ENCODE results near the gene TXNL1. TPM values are rescaled to one million over a fixed set of nuclear protein-coding genes. Genes with fewer than 3 reads are reported as not detected.
"Not testable (repeated sequence)": the region's sequence is repeated elsewhere in the genome, so short reads cannot be mapped to it uniquely, and the experiment has no call there.

TXNL1 gene
- total RNA-seq, 2 donors from 2014 or later, result 55.1 to 65.7 TPM

- DNase-seq (ENCODE audit: low spot score), result no peak
- intact Hi-C loops (cut with DNase I), result loop anchor here (5.0 to 10.0 kb wide), 3 partner anchors 1160 to 1342 kb away; no protein-coding TSS in a partner anchor
These were observed 61.4 kb downstream of the TXNL1 start for GRCh38 chr18:56576826-56577573.

- no peak for DNase-seq (ENCODE audit: low spot score)
These were observed 62.4 kb downstream of the TXNL1 start for GRCh38 chr18:56575819-56576663.

GRCh38 chr18:56574861-56575260 lies 63.5 kb downstream of the TXNL1 start:
- intact Hi-C loops (cut with DNase I), result loop anchor here (5.0 to 10.0 kb wide), 3 partner anchors 1158 to 1340 kb away; no protein-coding TSS in a partner anchor

More at GRCh38 chr18:56575819-56576663, 62.4 kb downstream of the TXNL1 start:
- intact Hi-C loops (cut with DNase I), result loop anchor here (5.0 to 10.0 kb wide), 3 partner anchors 1159 to 1341 kb away; no protein-coding TSS in a partner anchor

GRCh38 chr18:56572267-56572666 lies 66.1 kb downstream of the TXNL1 start:
- not testable (repeated sequence) for DNase-seq (ENCODE audit: low spot score)
- intact Hi-C loops (cut with DNase I), result loop anchor here (10.0 kb wide), 2 partner anchors 1227 to 1337 kb away; no protein-coding TSS in a partner anchor

More at GRCh38 chr18:56574861-56575260, 63.5 kb downstream of the TXNL1 start:
- no peak for DNase-seq (ENCODE audit: low spot score)

GRCh38 chr18:56570978-56571377 lies 67.4 kb downstream of the TXNL1 start:
- intact Hi-C loops (cut with DNase I), result loop anchor here (10.0 kb wide), 2 partner anchors 1226 to 1336 kb away; no protein-coding TSS in a partner anchor
- DNase-seq (ENCODE audit: low spot score), result no peak

GRCh38 chr18:56569416-56569815 lies 69.0 kb downstream of the TXNL1 start:
- intact Hi-C loops (cut with DNase I), result no loop called here
- no peak for DNase-seq (ENCODE audit: low spot score)

GRCh38 chr18:56568986-56569385 lies 69.4 kb downstream of the TXNL1 start:
- DNase-seq (ENCODE audit: low spot score), result no peak
- intact Hi-C loops (cut with DNase I), result no loop called here

- DNase-seq (ENCODE audit: low spot score), result no peak
- intact Hi-C loops (cut with DNase I), result no loop called here
These were observed 72.6 kb downstream of the TXNL1 start for GRCh38 chr18:56565551-56566345.

GRCh38 chr18:56565046-56565445 lies 73.3 kb downstream of the TXNL1 start:
- intact Hi-C loops (cut with DNase I), result no loop called here
- no peak for DNase-seq (ENCODE audit: low spot score)

GRCh38 chr18:56563568-56563967 lies 74.8 kb downstream of the TXNL1 start:
- DNase-seq (ENCODE audit: low spot score), result no peak
- intact Hi-C loops (cut with DNase I), result no loop called here

GRCh38 chr18:56562479-56562878 lies 75.9 kb downstream of the TXNL1 start:
- intact Hi-C loops (cut with DNase I), result no loop called here
- no peak for DNase-seq (ENCODE audit: low spot score)

GRCh38 chr18:56560992-56561391 lies 77.4 kb downstream of the TXNL1 start:
- intact Hi-C loops (cut with DNase I), result no loop called here
- no peak for DNase-seq (ENCODE audit: low spot score)

- DNase-seq (ENCODE audit: low spot score), result no peak
- intact Hi-C loops (cut with DNase I), result no loop called here
These were observed 79.3 kb downstream of the TXNL1 start for GRCh38 chr18:56559044-56559443.

GRCh38 chr18:56556907-56557306 lies 81.5 kb downstream of the TXNL1 start:
- intact Hi-C loops (cut with DNase I), result no loop called here

GRCh38 chr18:56550121-56550520 lies 88.3 kb downstream of the TXNL1 start:
- intact Hi-C loops (cut with DNase I), result no loop called here

More at GRCh38 chr18:56556907-56557306, 81.5 kb downstream of the TXNL1 start:
- DNase-seq (ENCODE audit: low spot score), result no peak

More at GRCh38 chr18:56550121-56550520, 88.3 kb downstream of the TXNL1 start:
- DNase-seq (ENCODE audit: low spot score), result no peak
